ENCODE data around the gene MYRIP. TPM values are rescaled to one million over a fixed set of nuclear protein-coding genes. Genes with fewer than 3 reads are reported as not detected.

Gene MYRIP
- total RNA-seq, 1 experiment from 2014 or later = 1.6 TPM

- ATAC-seq = peak; percentile 85
- Mint-ChIP-seq H3K4me3 (no peak overlapping the region), H3K27ac (no peak overlapping the region), H3K4me1 (peaks cover 8% of the 10 kb centered on the region), H3K27me3 (ENCODE audit: low read depth) (no peaks in the 10 kb centered on the region), H3K36me3 (no peaks in the 10 kb centered on the region), H3K9me3 (no peaks in the 10 kb centered on the region)
- CTCF ChIA-PET = interaction anchor here (0.8 to 3.8 kb wide), 19 partner anchors 8 to 796 kb away, joined by 3 to 37 read pairs (median 3); partner anchors contain the start of genes EIF1B and ZNF620
- DNase-seq (ENCODE audit: low spot score) = no peak
- POLR2A ChIA-PET = interaction anchor here (0.6 to 0.7 kb wide), 2 partner anchors 128 kb away, joined by 3 read pairs; no protein-coding TSS in a partner anchor
- TF ChIP-seq RELA (CRISPR knock-in tag; IDR thresholded peaks at IDR 0.05; ENCODE audit: borderline replicate concordance) (no peak), FOXP1 (CRISPR knock-in tag; IDR thresholded peaks at IDR 0.05; ENCODE audit: borderline replicate concordance) (no peak), SP1 (CRISPR knock-in tag; conservative IDR thresholded peaks at IDR 0.05) (no peak), RORB (CRISPR knock-in tag; IDR thresholded peaks at IDR 0.05) (no peak), ERG (CRISPR knock-in tag; IDR thresholded peaks at IDR 0.05) (no peak)
Observed at GRCh38 chr3:40181182-40181581, 371.8 kb downstream of the MYRIP start.

GRCh38 chr3:40185029-40185695 is 375.8 kb downstream of the MYRIP start:
- Mint-ChIP-seq H3K27me3 (ENCODE audit: low read depth) (no peaks in the 10 kb centered on the region; the same call in 1 of the 2 replicates), H3K36me3 (no peaks in the 10 kb centered on the region), H3K4me1 (peaks cover 8% of the 10 kb centered on the region), H3K9me3 (no peaks in the 10 kb centered on the region), H3K27ac (no peak overlapping the region), H3K4me3 (no peak overlapping the region)
- POLR2A ChIA-PET = no interaction called here
- CTCF ChIA-PET = interaction anchor here (0.8 kb wide), 1 partner anchor 124 kb away, joined by 3 read pairs; no protein-coding TSS in a partner anchor
- TF ChIP-seq CTCF (IDR thresholded peaks at IDR 0.05) (no peak), MXD4 (CRISPR knock-in tag; IDR thresholded peaks at IDR 0.05; ENCODE audit: borderline replicate concordance) (no peak), AFF4 (CRISPR knock-in tag; IDR thresholded peaks at IDR 0.05; ENCODE audit: borderline replicate concordance) (no peak), E2F1 (CRISPR knock-in tag; IDR thresholded peaks at IDR 0.05) (no peak), IRF1 (CRISPR knock-in tag; IDR thresholded peaks at IDR 0.05) (no peak), CREM (CRISPR knock-in tag; IDR thresholded peaks at IDR 0.05) (no peak), ATF1 (CRISPR knock-in tag; IDR thresholded peaks at IDR 0.05) (no peak)
- DNase-seq (ENCODE audit: low spot score) (no peak), ATAC-seq (no peak; the same call in 1 of the 2 replicates)
